HEK293 (cell line): ENCODE data around the gene ZFYVE21.

Experiments used
- CTCF ChIA-PET: fragments of 350-600 bp; formaldehyde crosslinking; extraction: SDS; loops from one replicate; lab custom pipeline; 2021; ENCODE audit warnings: antibody characterized with exemption; lab: Yijun Ruan, JAX
- POLR2A ChIA-PET: fragments of 300-600 bp; formaldehyde crosslinking; extraction: SDS; loops from one replicate; lab custom pipeline; 2020; ENCODE audit warnings: antibody characterized with exemption, inconsistent platforms; lab: Yijun Ruan, JAX
- H3K27ac ChIP-seq: fragments of 200-500 bp; sonication (Bioruptor generic); 2 replicates; pipeline ENCODE4 v1.5.1; 2014; ENCODE audit warnings: low read depth, low read length, control low read depth, inconsistent platforms; ENCODE audit errors: extremely low read depth
- H3K36me3 ChIP-seq, 2 experiments: fragments of 200-500 bp in 1 of 2; sonication (Bioruptor generic) in 1 of 2; 1 replicate in 1 of 2; 2 replicates in 1 of 2; pipeline ENCODE4 v1.5.1; 2014 to 2017; ENCODE audit warnings: inconsistent platforms in 2 of 2, low read length in 2 of 2; ENCODE audit not compliant: control insufficient read depth in 2 of 2, insufficient read depth in 1 of 2
- H3K4me1 ChIP-seq: fragments of 200-500 bp; sonication (Bioruptor generic); 2 replicates; pipeline ENCODE4 v1.5.1; 2014; ENCODE audit warnings: mild to moderate bottlenecking, low read length, inconsistent platforms; ENCODE audit not compliant: control insufficient read depth, insufficient read depth
- H3K4me3 ChIP-seq: 2 replicates; pipeline ENCODE4 v1.5.1; 2011; ENCODE audit warnings: low read depth, mild to moderate bottlenecking, control low read depth, low read length, moderate library complexity
- H3K9me3 ChIP-seq: fragments of 200-500 bp; sonication (Bioruptor generic); 2 replicates; pipeline ENCODE4 v1.5.1; 2014; ENCODE audit warnings: low read depth, low read length, inconsistent platforms; ENCODE audit not compliant: control insufficient read depth, insufficient read depth
- EGR2 ChIP-seq: fragments of 450-650 bp; formaldehyde crosslinking; IDR thresholded peaks from 2 replicates; pipeline ENCODE4 v1.5.1; 2016; ENCODE audit warnings: low read depth, missing biosample characterization, missing genetic modification characterization
- INSM2 ChIP-seq: fragments of 450-650 bp; formaldehyde crosslinking; IDR thresholded peaks from 2 replicates; pipeline ENCODE4 v1.5.1; 2016; ENCODE audit warnings: missing biosample characterization, missing genetic modification characterization
- KLF16 ChIP-seq: fragments of 450-650 bp; formaldehyde crosslinking; IDR thresholded peaks from 2 replicates; pipeline ENCODE4 v1.5.1; 2017; ENCODE audit warnings: missing biosample characterization, missing genetic modification characterization
- KLF8 ChIP-seq: fragments of 450-650 bp; formaldehyde crosslinking; IDR thresholded peaks from 2 replicates; pipeline ENCODE4 v1.5.1; 2016; ENCODE audit warnings: missing biosample characterization, missing genetic modification characterization
- KLF9 ChIP-seq: fragments of 450-650 bp; formaldehyde crosslinking; IDR thresholded peaks from 2 replicates; pipeline ENCODE4 v1.5.1; 2016; ENCODE audit warnings: missing biosample characterization, missing genetic modification characterization, low read depth
- MZF1 ChIP-seq: fragments of 450-650 bp; formaldehyde crosslinking; IDR thresholded peaks from 2 replicates; pipeline ENCODE4 v1.5.1; 2017; ENCODE audit warnings: missing biosample characterization, missing genetic modification characterization, borderline replicate concordance
- PATZ1 ChIP-seq: fragments of 450-650 bp; formaldehyde crosslinking; IDR thresholded peaks from 2 replicates; pipeline ENCODE4 v1.5.1; 2016; ENCODE audit warnings: missing biosample characterization, missing genetic modification characterization
- PBX3 ChIP-seq: sonication (generic); formaldehyde crosslinking; IDR thresholded peaks from 2 replicates; pipeline ENCODE4 v1.8.1; 2022; ENCODE audit warnings: mild to moderate bottlenecking, moderate library complexity, missing genetic modification reagents
- PRDM2 ChIP-seq: fragments of 450-650 bp; formaldehyde crosslinking; IDR thresholded peaks from 2 replicates; pipeline ENCODE4 v1.5.1; 2016; ENCODE audit warnings: missing biosample characterization, missing genetic modification characterization, borderline replicate concordance
- YY1 ChIP-seq: fragments of 450-650 bp; formaldehyde crosslinking; IDR thresholded peaks from 2 replicates; pipeline ENCODE4 v1.5.1; 2018; ENCODE audit warnings: missing biosample characterization, missing genetic modification characterization
- ZNF394 ChIP-seq: fragments of 450-650 bp; formaldehyde crosslinking; IDR thresholded peaks from 2 replicates; pipeline ENCODE4 v1.5.1; 2016; ENCODE audit warnings: missing biosample characterization, missing genetic modification characterization, mild to moderate bottlenecking, moderate library complexity, borderline replicate concordance
- ZNF488 ChIP-seq: fragments of 450-650 bp; formaldehyde crosslinking; IDR thresholded peaks from 2 replicates; pipeline ENCODE4 v1.5.1; 2016; ENCODE audit warnings: missing biosample characterization, missing genetic modification characterization
- ZNF513 ChIP-seq: fragments of 450-650 bp; IDR thresholded peaks from 2 replicates; pipeline ENCODE4 v1.5.1; 2018; ENCODE audit warnings: missing biosample characterization, missing genetic modification characterization
- ZNF544 ChIP-seq: fragments of 450-650 bp; formaldehyde crosslinking; IDR thresholded peaks from 2 replicates; pipeline ENCODE4 v1.5.0; 2017; ENCODE audit warnings: missing biosample characterization, missing genetic modification characterization
- ZNF548 ChIP-seq: fragments of 450-650 bp; formaldehyde crosslinking; IDR thresholded peaks from 2 replicates; pipeline ENCODE4 v1.5.1; 2016; ENCODE audit warnings: missing biosample characterization, missing genetic modification characterization
- ZNF621 ChIP-seq: fragments of 450-650 bp; formaldehyde crosslinking; IDR thresholded peaks from 2 replicates; pipeline ENCODE4 v1.5.1; 2017; ENCODE audit warnings: missing biosample characterization, missing genetic modification characterization
- ZNF624 ChIP-seq: fragments of 450-650 bp; formaldehyde crosslinking; IDR thresholded peaks from 2 replicates; pipeline ENCODE4 v1.5.1; 2017; ENCODE audit warnings: missing biosample characterization, missing genetic modification characterization
- ZNF692 ChIP-seq: fragments of 450-650 bp; formaldehyde crosslinking; IDR thresholded peaks from 2 replicates; pipeline ENCODE4 v1.5.1; 2016; ENCODE audit warnings: missing biosample characterization, missing genetic modification characterization

The ZFYVE21 gene

GRCh38 chr14:103734081-103734888, 18.7 kb downstream of the ZFYVE21 start:
- no peaks in the 10 kb centered on the region for H3K4me1 ChIP-seq
- peaks cover 0 to 90% of the 10 kb centered on the region in 2 experiments; a peak in 2 of 3 replicates for H3K36me3 ChIP-seq
- CTCF ChIA-PET: no interaction called here
- POLR2A ChIA-PET: interaction anchor here (0.7 to 0.8 kb wide), 2 partner anchors 10 to 12 kb away, joined by 3 to 6 read pairs; no protein-coding TSS in a partner anchor
- no peak overlapping the region for H3K27ac ChIP-seq
- TF ChIP-seq PBX3 (no peak), ZNF513 (no peak), ZNF548 (tag by site-specific recombination) (no peak), KLF16 (no peak), ZNF624 (tag by site-specific recombination) (no peak), ZNF394 (tag by site-specific recombination) (no peak), YY1 (tag by site-specific recombination) (no peak), KLF8 (no peak)
- no peaks in the 10 kb centered on the region for H3K9me3 ChIP-seq
- no peak overlapping the region for H3K4me3 ChIP-seq

GRCh38 chr14:103735022-103735421, 19.4 kb downstream of the ZFYVE21 start:
- H3K4me1 ChIP-seq: no peaks in the 10 kb centered on the region
- ChIA-PET POLR2A (interaction anchor here (0.8 kb wide), 1 partner anchor 13 kb away, joined by 6 read pairs; no protein-coding TSS in a partner anchor), CTCF (no interaction called here)
- no peaks in the 10 kb centered on the region for H3K9me3 ChIP-seq
- no peak overlapping the region for H3K4me3 ChIP-seq
- H3K27ac ChIP-seq: no peak overlapping the region
- H3K36me3 ChIP-seq: peaks cover 0 to 90% of the 10 kb centered on the region in 2 experiments; a peak in 2 of 3 replicates
- TF ChIP-seq INSM2 (tag by site-specific recombination): no peak
- TF ChIP-seq PRDM2 (tag by site-specific recombination): no peak
- TF ChIP-seq EGR2 (tag by site-specific recombination): no peak
- TF ChIP-seq KLF9 (tag by site-specific recombination): no peak
- no peak for TF ChIP-seq ZNF488 (tag by site-specific recombination)
- no peak for TF ChIP-seq ZNF544 (tag by site-specific recombination)
- TF ChIP-seq MZF1: no peak
- no peak for TF ChIP-seq ZNF692 (tag by site-specific recombination)
- TF ChIP-seq ZNF621 (tag by site-specific recombination): no peak
- TF ChIP-seq PATZ1: no peak
